Hematopoietic multipotent progenitor cell treated with erythropoietin and hydrocortisone succinate and interleukin-3 and kit ligand, for 6 days (in vitro differentiated cells): Measurements from ENCODE around the gene TMBIM4.

Experiments
- DNase-seq: peaks from one replicate; pipeline ENCODE4 v3.0.0-alpha.2; 2015

Gene TMBIM4

GRCh38 chr12:66085998-66086397 lies 83.8 kb downstream of the TMBIM4 start:
- no peak for DNase-seq
